Calu3 (cell line): ENCODE data around the gene REM1. TPM values are rescaled to one million over a fixed set of nuclear protein-coding genes. Genes with fewer than 3 reads are reported as not detected.
A peak's percentile ranks its signal among the peaks of the same experiment; 100 is the strongest.
"Not testable (repeated sequence)": the region's sequence is repeated elsewhere in the genome, so short reads cannot be mapped to it uniquely, and the experiment has no call there.

Source experiments
- BruUV-seq: library from RNA; stranded (reverse); fragments of 400-500 nt; replicated peaks from 2 replicates; lab custom pipeline; 2021; lab: Mats Ljungman, UMichigan
- CTCF ChIA-PET: fragments of 300-600 bp; sonication (Branson Sonifier 250); formaldehyde crosslinking; loops from one replicate; lab custom pipeline; 2022; ENCODE audit warnings: antibody characterized with exemption; lab: Charles Lee
- DNase-seq: peaks from one replicate; pipeline ENCODE4 v3.0.0; 2022
- H3K27ac Mint-ChIP-seq: one replicate; pipeline ENCODE4 v1.8.0; 2022; ENCODE audit warnings: mixed read lengths; ENCODE audit not compliant: unreplicated experiment
- H3K27me3 Mint-ChIP-seq: one replicate; pipeline ENCODE4 v1.8.0; 2022; ENCODE audit warnings: mixed read lengths; ENCODE audit not compliant: unreplicated experiment
- H3K36me3 Mint-ChIP-seq: one replicate; pipeline ENCODE4 v1.8.0; 2022; ENCODE audit warnings: mild to moderate bottlenecking, moderate library complexity, mixed read lengths; ENCODE audit not compliant: insufficient read depth, unreplicated experiment
- H3K4me1 Mint-ChIP-seq: one replicate; pipeline ENCODE4 v1.8.0; 2022; ENCODE audit warnings: mild to moderate bottlenecking, low read depth, mixed read lengths; ENCODE audit not compliant: unreplicated experiment
- H3K4me3 Mint-ChIP-seq: one replicate; pipeline ENCODE4 v1.8.0; 2022; ENCODE audit warnings: mild to moderate bottlenecking, low read depth, moderate library complexity, mixed read lengths; ENCODE audit not compliant: unreplicated experiment
- H3K9me3 Mint-ChIP-seq: one replicate; pipeline ENCODE4 v1.8.0; 2022; ENCODE audit warnings: low read depth, mixed read lengths; ENCODE audit not compliant: unreplicated experiment
- CTCF ChIP-seq: fragments of 200-600 bp; IDR thresholded peaks from one replicate; pipeline ENCODE4 v1.8.0; 2022; ENCODE audit warnings: antibody characterized with exemption; ENCODE audit not compliant: unreplicated experiment
- intact Hi-C: fragments of 100-400 bp; cut with micrococcal nuclease; formaldehyde crosslinking; loops from one replicate; pipeline ENCODE4 v1.10.0; 2022; ENCODE audit not compliant: unreplicated experiment
- total RNA-seq: library from RNA; stranded (reverse); gene quantifications from 2 replicates; pipeline ENCODE4 v1.2.3, GENCODE V29; 2022

The REM1 gene
- total RNA-seq, 1 experiment from 2014 or later: not detected

- intact Hi-C loops: loop anchor here (5.0 kb wide), 1 partner anchor 188 kb away; no protein-coding TSS in a partner anchor
- H3K9me3 Mint-ChIP-seq: no peaks in the 10 kb centered on the region
- H3K4me3 Mint-ChIP-seq: no peak overlapping the region
- peaks cover 80% of the 10 kb centered on the region for H3K27me3 Mint-ChIP-seq
- CTCF ChIA-PET: no interaction called here
- DNase-seq: no peak
- H3K4me1 Mint-ChIP-seq: peaks cover 20% of the 10 kb centered on the region
- no peak overlapping the region for H3K27ac Mint-ChIP-seq
- no peak for TF ChIP-seq CTCF
- BruUV-seq: no TSS peak
- H3K36me3 Mint-ChIP-seq: no peaks in the 10 kb centered on the region
These were observed 25.4 kb downstream of the REM1 start for GRCh38 chr20:31500527-31500926.

- not testable (repeated sequence) for BruUV-seq, H3K27ac Mint-ChIP-seq, H3K9me3 Mint-ChIP-seq, H3K4me3 Mint-ChIP-seq, H3K36me3 Mint-ChIP-seq
- peak; percentile 93 for DNase-seq
- Mint-ChIP-seq H3K4me1 (peaks cover 22% of the 10 kb centered on the region), H3K27me3 (peaks cover 55% of the 10 kb centered on the region)
- CTCF ChIA-PET: interaction anchor here (0.5 to 3.9 kb wide), 25 partner anchors 8 to 715 kb away, joined by 3 to 93 read pairs (median 4); partner anchors contain the start of genes DEFB124, HM13 and REM1
- TF ChIP-seq CTCF: peak; percentile 99
- intact Hi-C loops: loop anchor here (1.0 to 5.0 kb wide), 3 partner anchors 43 to 191 kb away; no protein-coding TSS in a partner anchor
These were observed 28.0 kb downstream of the REM1 start for GRCh38 chr20:31502884-31503673.

GRCh38 chr20:31505903-31506302 is 30.8 kb downstream of the REM1 start:
- no TSS peak for BruUV-seq

More at GRCh38 chr20:31505903-31506302, 30.8 kb downstream of the REM1 start:
- Mint-ChIP-seq H3K9me3 (peaks cover 5% of the 10 kb centered on the region), H3K4me3 (no peak overlapping the region), H3K36me3 (no peaks in the 10 kb centered on the region), H3K27ac (no peak overlapping the region), H3K4me1 (peaks cover 22% of the 10 kb centered on the region), H3K27me3 (peaks cover 41% of the 10 kb centered on the region)
- CTCF ChIA-PET: interaction anchor here (0.7 to 1.6 kb wide), 3 partner anchors 8 to 45 kb away, joined by 3 to 7 read pairs (median 7); partner anchors contain the start of gene HM13
- intact Hi-C loops: no loop called here
- TF ChIP-seq CTCF: no peak
- DNase-seq: no peak
